Limb (tissue), 2 donors: ENCODE measurements around the gene LRRC49.
"Not testable (repeated sequence)": the region's sequence is repeated elsewhere in the genome, so short reads cannot be mapped to it uniquely, and the experiment has no call there.

Source experiments
- DNase-seq, 2 donors: peaks; one replicate each; pipeline ENCODE4 v3.0.0-alpha.2; 2016; ENCODE audit errors: extremely low spot score in 2 of 2

Gene LRRC49

GRCh38 chr15:70920981-70921696 lies 28.5 kb downstream of the LRRC49 start:
- DNase-seq: no peak

- no peak for DNase-seq
Measured at GRCh38 chr15:70922119-70922518, 29.5 kb downstream of the LRRC49 start.

- DNase-seq: no peak
Measured at GRCh38 chr15:70923311-70924080, 30.9 kb downstream of the LRRC49 start.

GRCh38 chr15:70926914-70927313 lies 34.3 kb downstream of the LRRC49 start:
- not testable (repeated sequence) for DNase-seq

GRCh38 chr15:70931821-70932220 lies 39.2 kb downstream of the LRRC49 start:
- no peak for DNase-seq

GRCh38 chr15:70932397-70932796 lies 39.8 kb downstream of the LRRC49 start:
- no peak for DNase-seq

GRCh38 chr15:70933411-70933810 lies 40.8 kb downstream of the LRRC49 start:
- no peak for DNase-seq

- no peak for DNase-seq
Measured at GRCh38 chr15:70935631-70936030, 43.0 kb downstream of the LRRC49 start.

GRCh38 chr15:70936326-70936725 lies 43.7 kb downstream of the LRRC49 start:
- no peak for DNase-seq

- not testable (repeated sequence) for DNase-seq
Measured at GRCh38 chr15:70943285-70943684, 50.7 kb downstream of the LRRC49 start.

GRCh38 chr15:70947351-70948335 lies 55.0 kb downstream of the LRRC49 start:
- no peak for DNase-seq

- no peak for DNase-seq
Measured at GRCh38 chr15:70950953-70951352, 58.3 kb downstream of the LRRC49 start.

GRCh38 chr15:70954171-70954570 lies 61.5 kb downstream of the LRRC49 start:
- DNase-seq: no peak

- DNase-seq: no peak
Measured at GRCh38 chr15:70954733-70955132, 62.1 kb downstream of the LRRC49 start.

- DNase-seq: no peak
Measured at GRCh38 chr15:70955151-70955550, 62.5 kb downstream of the LRRC49 start.

- peak in 1 of 2 donors; percentile 36 for DNase-seq
Measured at GRCh38 chr15:70956201-70956995, 63.8 kb downstream of the LRRC49 start.

- DNase-seq: no peak
Measured at GRCh38 chr15:70962084-70962483, 69.5 kb downstream of the LRRC49 start.

GRCh38 chr15:70963199-70963598 lies 70.6 kb downstream of the LRRC49 start:
- DNase-seq: no peak

- no peak for DNase-seq
Measured at GRCh38 chr15:70964058-70964457, 71.4 kb downstream of the LRRC49 start.

- no peak for DNase-seq
Measured at GRCh38 chr15:70964686-70965085, 72.1 kb downstream of the LRRC49 start.

GRCh38 chr15:70967646-70968045 lies 75.0 kb downstream of the LRRC49 start:
- no peak for DNase-seq
